ENCODE results near the gene CHM. TPM values are rescaled to one million over a fixed set of nuclear protein-coding genes. Genes with fewer than 3 reads are reported as not detected.

CHM gene
- total and polyA plus RNA-seq, 10 of the 15 experiments (the other 5 are each of a cell fraction or from before 2014, with no cell fraction given): 4.8 to 19.0 (median 8.0) TPM

DNA sequence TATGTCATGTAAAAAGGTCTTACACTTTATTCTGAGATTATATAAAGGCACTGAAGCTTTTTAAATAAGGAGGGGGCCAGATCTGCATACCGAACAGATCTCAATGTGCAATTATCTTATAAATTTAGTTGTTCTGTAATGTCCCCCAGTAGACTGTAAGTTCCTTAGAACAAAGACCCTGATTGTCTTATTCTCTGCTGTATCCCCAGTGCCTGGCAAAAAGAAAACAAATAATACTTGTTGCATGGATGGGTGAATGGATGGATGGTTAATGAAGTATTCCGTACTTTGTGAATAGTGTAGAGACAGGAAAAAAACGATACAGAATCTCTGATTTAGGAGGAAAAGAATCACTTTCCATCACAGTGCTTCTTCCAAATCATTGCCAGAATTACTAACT lies 141.5 kb downstream of the CHM start:
- RAD21 ChIA-PET (ENCODE audit: unreplicated experiment): no interaction called here
- in situ Hi-C loops (cut with MboI): no loop called here
- Histone ChIP-seq H3K4me3 (no peak overlapping the region), H4K20me1 (ENCODE audit: control insufficient read depth, insufficient read depth) (no peaks in the 10 kb centered on the region), H3K4me2 (ENCODE audit: control insufficient read depth, insufficient read depth) (no peak overlapping the region), H3K9me3 (replicated peaks; ENCODE audit: control insufficient read depth, insufficient read depth, low read length) (no peaks in the 10 kb centered on the region), H3K9ac (ENCODE audit: control insufficient read depth, insufficient read depth, low read length) (no peak overlapping the region), H3K27me3 (replicated peaks in 1 of 2; ENCODE audit: control insufficient read depth in 2 of 2, insufficient read depth in 2 of 2, low read length in 1 of 2) (no peaks in the 10 kb centered on the region), H3K79me2 (ENCODE audit: control insufficient read depth, insufficient read depth, low read length) (no peaks in the 10 kb centered on the region), H3K4me1 (ENCODE audit: control insufficient read depth, insufficient read depth, low read length) (no peaks in the 10 kb centered on the region), H3K27ac (ENCODE audit: control insufficient read depth, insufficient read depth) (no peak overlapping the region), H3K36me3 (ENCODE audit: control insufficient read depth in 2 of 2, insufficient read depth in 2 of 2, low read length in 1 of 2) (no peaks in the 10 kb centered on the region), H2AFZ (ENCODE audit: control insufficient read depth, low read depth, low read length) (no peak overlapping the region)
- TF ChIP-seq KLF5 (IDR thresholded peaks at IDR 0.05; ENCODE audit: partially characterized antibody): no peak
- no peak for TF ChIP-seq BMI1 (IDR thresholded peaks at IDR 0.05; ENCODE audit: borderline replicate concordance)
- TF ChIP-seq NFYB (IDR thresholded peaks at IDR 0.05; ENCODE audit: insufficient read depth, low read depth, low read length): no peak
- no TSS peak for BruUV-seq (replicated peaks)
- ATAC-seq: no peak
- intact Hi-C loops (cut with micrococcal nuclease; ENCODE audit: unreplicated experiment): no loop called here
- no peak for DNase-seq (ENCODE audit: low read depth, low spot score)
- SMC1A ChIA-PET (ENCODE audit: uncharacterized antibody, unreplicated experiment): no interaction called here
- 50% methylated on average over 3 of the region's 3 CpGs for WGBS (ENCODE audit: insufficient coverage, insufficient replicate concordance, low lambda C conversion rate, missing lambda C conversion rate)
- CTCF ChIA-PET: no interaction called here
- POLR2A ChIA-PET: no interaction called here
- FAIRE-seq: no peak

DNA sequence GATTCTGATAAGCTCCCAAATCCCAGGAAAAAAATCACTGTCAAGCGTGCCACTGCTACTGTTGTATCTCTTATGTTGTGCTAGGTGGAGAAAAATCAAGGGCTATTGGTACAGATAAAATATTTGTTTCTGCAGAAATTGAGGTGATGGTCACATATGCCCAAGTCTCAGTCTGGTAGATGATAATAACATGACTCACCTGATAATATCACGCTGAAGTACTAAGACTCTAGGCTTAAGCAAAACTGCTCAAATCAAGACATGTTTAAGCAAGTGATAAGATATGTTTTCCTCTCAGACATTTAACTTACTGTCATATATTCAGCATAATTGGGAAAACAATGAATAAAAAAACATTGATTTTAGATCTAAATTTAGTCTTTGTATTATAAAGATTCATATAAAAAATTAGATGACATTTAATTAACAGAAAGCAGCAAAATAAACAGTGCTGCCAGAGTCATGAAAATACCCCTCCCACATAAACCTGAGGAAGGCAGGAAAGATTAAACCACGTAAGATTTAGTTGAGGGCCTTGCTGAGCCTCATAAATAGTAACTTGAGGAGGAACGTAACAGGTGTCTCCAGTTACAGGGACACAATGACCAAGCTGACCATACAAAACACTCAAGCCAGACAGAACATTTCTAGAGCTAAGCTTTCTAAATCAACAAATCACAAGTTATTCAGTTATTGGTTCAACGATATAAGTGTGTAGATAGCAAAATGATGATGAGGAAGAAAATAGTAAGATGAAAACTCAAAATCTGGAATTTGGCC lies 143.5 kb downstream of the CHM start:
- FAIRE-seq (no peak), ATAC-seq (no peak), DNase-seq (ENCODE audit: low read depth, low spot score) (no peak)
- no peaks in the 10 kb centered on the region for H3K27me3 ChIP-seq (replicated peaks in 1 of 2; ENCODE audit: control insufficient read depth in 2 of 2, insufficient read depth in 2 of 2, low read length in 1 of 2)
- POLR2A ChIA-PET: no interaction called here
- SMC1A ChIA-PET (ENCODE audit: uncharacterized antibody, unreplicated experiment): no interaction called here
- H3K4me3 ChIP-seq: no peak overlapping the region
- H3K27ac ChIP-seq (ENCODE audit: control insufficient read depth, insufficient read depth): no peak overlapping the region
- no peak overlapping the region for H3K9ac ChIP-seq (ENCODE audit: control insufficient read depth, insufficient read depth, low read length)
- no TSS peak for BruUV-seq (replicated peaks)
- no peaks in the 10 kb centered on the region for H3K4me1 ChIP-seq (ENCODE audit: control insufficient read depth, insufficient read depth, low read length)
- H3K9me3 ChIP-seq (replicated peaks; ENCODE audit: control insufficient read depth, insufficient read depth, low read length): no peaks in the 10 kb centered on the region
- in situ Hi-C loops (cut with MboI) (no loop called here), intact Hi-C loops (cut with micrococcal nuclease; ENCODE audit: unreplicated experiment) (no loop called here)
- RAD21 ChIA-PET (ENCODE audit: unreplicated experiment): no interaction called here
- no peaks in the 10 kb centered on the region for H3K79me2 ChIP-seq (ENCODE audit: control insufficient read depth, insufficient read depth, low read length)
- CTCF ChIA-PET: no interaction called here
- no peak overlapping the region for H2AFZ ChIP-seq (ENCODE audit: control insufficient read depth, low read depth, low read length)
- no peaks in the 10 kb centered on the region for H4K20me1 ChIP-seq (ENCODE audit: control insufficient read depth, insufficient read depth)
- H3K36me3 ChIP-seq (ENCODE audit: control insufficient read depth in 2 of 2, insufficient read depth in 2 of 2, low read length in 1 of 2): no peaks in the 10 kb centered on the region
- WGBS (ENCODE audit: insufficient coverage, insufficient replicate concordance, low lambda C conversion rate, missing lambda C conversion rate): 55% methylated on average over 5 of the region's 5 CpGs
- no peak overlapping the region for H3K4me2 ChIP-seq (ENCODE audit: control insufficient read depth, insufficient read depth)
- TF ChIP-seq, protein P1, sequence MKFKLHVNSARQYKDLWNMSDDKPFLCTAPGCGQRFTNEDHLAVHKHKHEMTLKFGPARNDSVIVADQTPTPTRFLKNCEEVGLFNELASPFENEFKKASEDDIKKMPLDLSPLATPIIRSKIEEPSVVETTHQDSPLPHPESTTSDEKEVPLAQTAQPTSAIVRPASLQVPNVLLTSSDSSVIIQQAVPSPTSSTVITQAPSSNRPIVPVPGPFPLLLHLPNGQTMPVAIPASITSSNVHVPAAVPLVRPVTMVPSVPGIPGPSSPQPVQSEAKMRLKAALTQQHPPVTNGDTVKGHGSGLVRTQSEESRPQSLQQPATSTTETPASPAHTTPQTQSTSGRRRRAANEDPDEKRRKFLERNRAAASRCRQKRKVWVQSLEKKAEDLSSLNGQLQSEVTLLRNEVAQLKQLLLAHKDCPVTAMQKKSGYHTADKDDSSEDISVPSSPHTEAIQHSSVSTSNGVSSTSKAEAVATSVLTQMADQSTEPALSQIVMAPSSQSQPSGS (IDR thresholded peaks at IDR 0.05; ENCODE audit: low read length): no peak
- TF ChIP-seq, protein P2, sequence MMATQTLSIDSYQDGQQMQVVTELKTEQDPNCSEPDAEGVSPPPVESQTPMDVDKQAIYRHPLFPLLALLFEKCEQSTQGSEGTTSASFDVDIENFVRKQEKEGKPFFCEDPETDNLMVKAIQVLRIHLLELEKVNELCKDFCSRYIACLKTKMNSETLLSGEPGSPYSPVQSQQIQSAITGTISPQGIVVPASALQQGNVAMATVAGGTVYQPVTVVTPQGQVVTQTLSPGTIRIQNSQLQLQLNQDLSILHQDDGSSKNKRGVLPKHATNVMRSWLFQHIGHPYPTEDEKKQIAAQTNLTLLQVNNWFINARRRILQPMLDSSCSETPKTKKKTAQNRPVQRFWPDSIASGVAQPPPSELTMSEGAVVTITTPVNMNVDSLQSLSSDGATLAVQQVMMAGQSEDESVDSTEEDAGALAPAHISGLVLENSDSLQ (IDR thresholded peaks at IDR 0.05): no peak
- TF ChIP-seq, protein P3, sequence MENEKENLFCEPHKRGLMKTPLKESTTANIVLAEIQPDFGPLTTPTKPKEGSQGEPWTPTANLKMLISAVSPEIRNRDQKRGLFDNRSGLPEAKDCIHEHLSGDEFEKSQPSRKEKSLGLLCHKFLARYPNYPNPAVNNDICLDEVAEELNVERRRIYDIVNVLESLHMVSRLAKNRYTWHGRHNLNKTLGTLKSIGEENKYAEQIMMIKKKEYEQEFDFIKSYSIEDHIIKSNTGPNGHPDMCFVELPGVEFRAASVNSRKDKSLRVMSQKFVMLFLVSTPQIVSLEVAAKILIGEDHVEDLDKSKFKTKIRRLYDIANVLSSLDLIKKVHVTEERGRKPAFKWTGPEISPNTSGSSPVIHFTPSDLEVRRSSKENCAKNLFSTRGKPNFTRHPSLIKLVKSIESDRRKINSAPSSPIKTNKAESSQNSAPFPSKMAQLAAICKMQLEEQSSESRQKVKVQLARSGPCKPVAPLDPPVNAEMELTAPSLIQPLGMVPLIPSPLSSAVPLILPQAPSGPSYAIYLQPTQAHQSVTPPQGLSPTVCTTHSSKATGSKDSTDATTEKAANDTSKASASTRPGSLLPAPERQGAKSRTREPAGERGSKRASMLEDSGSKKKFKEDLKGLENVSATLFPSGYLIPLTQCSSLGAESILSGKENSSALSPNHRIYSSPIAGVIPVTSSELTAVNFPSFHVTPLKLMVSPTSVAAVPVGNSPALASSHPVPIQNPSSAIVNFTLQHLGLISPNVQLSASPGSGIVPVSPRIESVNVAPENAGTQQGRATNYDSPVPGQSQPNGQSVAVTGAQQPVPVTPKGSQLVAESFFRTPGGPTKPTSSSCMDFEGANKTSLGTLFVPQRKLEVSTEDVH (IDR thresholded peaks at IDR 0.05; ENCODE audit: low read depth, partially characterized antibody): no peak
- no peak for TF ChIP-seq POLR2AphosphoS2 (IDR thresholded peaks at IDR 0.05; ENCODE audit: low read depth, low read length)
